ENCODE data around the gene SMIM45.
A peak's percentile ranks its signal among the peaks of the same experiment; 100 is the strongest.

Gene SMIM45

DNA sequence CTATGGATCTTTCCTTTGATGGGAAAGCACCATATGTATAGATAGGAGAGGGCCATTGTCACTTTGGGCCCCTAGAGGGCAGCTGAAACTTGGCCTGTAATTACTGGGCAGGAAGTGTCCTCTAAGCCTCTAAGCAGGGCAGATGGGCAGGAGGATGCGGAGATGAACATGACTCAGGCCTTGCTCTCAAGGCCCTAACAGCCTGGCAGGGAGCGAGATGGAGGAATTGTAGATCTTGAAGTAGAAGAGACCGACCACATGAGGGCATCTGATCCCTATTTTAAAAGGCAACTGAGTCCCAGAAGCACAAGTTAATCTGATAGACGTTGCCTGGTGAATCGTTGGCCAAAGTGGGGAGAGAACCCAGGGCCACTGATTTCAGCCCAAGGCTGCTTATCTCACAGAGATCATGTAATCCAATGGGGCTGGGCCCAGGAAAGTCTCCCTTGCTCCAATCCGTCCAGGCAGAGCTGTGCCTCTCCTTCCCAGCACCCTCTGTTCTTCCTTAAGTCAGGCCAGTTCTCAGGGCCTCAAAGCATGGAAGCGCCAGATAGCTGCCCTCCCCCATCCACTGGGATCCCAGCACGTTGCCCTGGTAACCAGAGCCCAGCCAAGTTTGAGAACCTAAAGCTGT is 14.8 kb downstream of the SMIM45 start:
- Histone ChIP-seq H4K8ac (ENCODE audit: extremely low read depth, insufficient read depth, low read length) (no peak overlapping the region), H2BK5ac (ENCODE audit: low read depth, low read length) (no peak overlapping the region), H3K79me2 (ENCODE audit: control insufficient read depth in 1 of 2, insufficient read depth in 2 of 2, low read length in 2 of 2) (no peaks in the 10 kb centered on the region), H4K91ac (replicated peaks; ENCODE audit: insufficient read length, low read length) (peak overlapping the region; percentile 15), H3K14ac (ENCODE audit: insufficient read length) (no peak overlapping the region), H2AFZ (ENCODE audit: low read length) (no peak overlapping the region), H3K4me3 (ENCODE audit: extremely low read depth in 1 of 4, insufficient read depth in 2 of 4, low read depth in 3 of 4, low read length in 4 of 4) (no peak overlapping the region), H3K4me2 (ENCODE audit: insufficient read depth in 1 of 2, low read depth in 2 of 2, low read length in 2 of 2) (peak overlapping the region in 1 of 2 experiments; percentile 15; a peak in 1 of 4 replicates), H3K56ac (replicated peaks; ENCODE audit: insufficient read length, low read depth, low read length) (no peak overlapping the region), H3K79me1 (ENCODE audit: low read depth, low read length) (no peaks in the 10 kb centered on the region), H3K9me3 (ENCODE audit: insufficient read depth in 2 of 2, low read depth in 1 of 2, low read length in 1 of 2) (no peaks in the 10 kb centered on the region), H2AK5ac (ENCODE audit: low read depth, low read length) (no peak overlapping the region), H2BK12ac (ENCODE audit: low read depth, low read length) (no peak overlapping the region; the same call in 1 of the 2 replicates), H3K23me2 (ENCODE audit: low read depth, low read length) (no peaks in the 10 kb centered on the region), H3K18ac (ENCODE audit: extremely low read depth, low read length) (no peak overlapping the region; the same call in 1 of the 2 replicates), H3K27me3 (replicated peaks in 1 of 4; ENCODE audit: control insufficient read depth in 3 of 4, extremely low read depth in 1 of 4, insufficient read depth in 3 of 4, low read length in 3 of 4) (no peaks in the 10 kb centered on the region; a peak in 2 of 7 replicates), H3K27ac (ENCODE audit: low read depth, low read length) (no peak overlapping the region), H2BK15ac (ENCODE audit: low read length) (0 out of 2 replicates have a peak overlapping the region, but pooled peaks have one; percentile 6), H3K36me3 (ENCODE audit: control insufficient read depth in 2 of 4, insufficient read depth in 4 of 4, low read length in 3 of 4) (no peaks in the 10 kb centered on the region), H3K23ac (ENCODE audit: insufficient read length) (no peak overlapping the region), H2BK20ac (ENCODE audit: low read length) (no peak overlapping the region), H3K4ac (replicated peaks; ENCODE audit: insufficient read length, low read depth, low read length) (no peak overlapping the region), H3K9ac (replicated peaks in 1 of 4; ENCODE audit: extremely low read depth in 1 of 4, low read depth in 3 of 4, low read length in 3 of 4) (peak overlapping the region in 1 of 4 experiments; percentile 34; a peak in 2 of 7 replicates), H4K5ac (ENCODE audit: insufficient read length, low read depth, low read length) (no peak overlapping the region), H4K20me1 (replicated peaks in 1 of 2; ENCODE audit: control insufficient read depth in 1 of 2, insufficient read depth in 2 of 2, low read length in 2 of 2) (no peaks in the 10 kb centered on the region), H2BK120ac (replicated peaks; ENCODE audit: low read depth, low read length) (no peak overlapping the region), H3K4me1 (replicated peaks in 1 of 4; ENCODE audit: control insufficient read depth in 3 of 4, insufficient read depth in 4 of 4, low read length in 3 of 4) (peaks cover 1 to 18% (median 4%) of the 10 kb centered on the region in 4 experiments; a peak in 6 of 7 replicates)
- ChIA-PET POLR2A (ENCODE audit: partially characterized antibody) (interaction anchor here (0.9 to 1.6 kb wide), 2 partner anchors 9 to 123 kb away, joined by 3 to 4 read pairs; partner anchors contain the start of gene NDUFA6), CTCF (ENCODE audit: partially characterized antibody) (interaction anchor here (0.6 to 10.8 kb wide), 28 partner anchors 9 to 1602 kb away, joined by 3 to 116 read pairs (median 5); partner anchors contain the start of genes CENPM, NDUFA6 and SMIM45)
- TF ChIP-seq, protein P1, sequence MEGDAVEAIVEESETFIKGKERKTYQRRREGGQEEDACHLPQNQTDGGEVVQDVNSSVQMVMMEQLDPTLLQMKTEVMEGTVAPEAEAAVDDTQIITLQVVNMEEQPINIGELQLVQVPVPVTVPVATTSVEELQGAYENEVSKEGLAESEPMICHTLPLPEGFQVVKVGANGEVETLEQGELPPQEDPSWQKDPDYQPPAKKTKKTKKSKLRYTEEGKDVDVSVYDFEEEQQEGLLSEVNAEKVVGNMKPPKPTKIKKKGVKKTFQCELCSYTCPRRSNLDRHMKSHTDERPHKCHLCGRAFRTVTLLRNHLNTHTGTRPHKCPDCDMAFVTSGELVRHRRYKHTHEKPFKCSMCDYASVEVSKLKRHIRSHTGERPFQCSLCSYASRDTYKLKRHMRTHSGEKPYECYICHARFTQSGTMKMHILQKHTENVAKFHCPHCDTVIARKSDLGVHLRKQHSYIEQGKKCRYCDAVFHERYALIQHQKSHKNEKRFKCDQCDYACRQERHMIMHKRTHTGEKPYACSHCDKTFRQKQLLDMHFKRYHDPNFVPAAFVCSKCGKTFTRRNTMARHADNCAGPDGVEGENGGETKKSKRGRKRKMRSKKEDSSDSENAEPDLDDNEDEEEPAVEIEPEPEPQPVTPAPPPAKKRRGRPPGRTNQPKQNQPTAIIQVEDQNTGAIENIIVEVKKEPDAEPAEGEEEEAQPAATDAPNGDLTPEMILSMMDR (IDR thresholded peaks at IDR 0.05; ENCODE audit: control extremely low read depth in 1 of 3, insufficient read depth in 1 of 3, low read depth in 1 of 3, low read length in 3 of 3), result peak; percentile 18 to 63 (median 56)
- TF ChIP-seq BACH1 (IDR thresholded peaks at IDR 0.05; ENCODE audit: low read length) (peak; percentile 68), ASH2L (IDR thresholded peaks at IDR 0.05; ENCODE audit: low read length) (peak; percentile 51), MAFK (IDR thresholded peaks at IDR 0.05; ENCODE audit: low read depth, low read length) (peak; percentile 49; the same call in 1 of the 2 replicates), JUND (IDR thresholded peaks at IDR 0.05; ENCODE audit: low read length) (no peak), YY1 (IDR thresholded peaks at IDR 0.05; ENCODE audit: low read depth, low read length) (no peak), GABPA (IDR thresholded peaks at IDR 0.05; ENCODE audit: borderline replicate concordance, insufficient read depth, low read length) (no peak), RAD21 (IDR thresholded peaks at IDR 0.05 in 1 of 2, conservative IDR thresholded peaks at IDR 0.05 in 1 of 2; ENCODE audit: low read depth in 2 of 2, low read length in 2 of 2) (peak; percentile 75 to 80)
- DNase-seq (ENCODE audit: low read depth in 1 of 2, low spot score in 2 of 2) (peak in 1 of 2 experiments; percentile 62), FAIRE-seq (peak; percentile 92)
- 58% methylated on average over 8 of the region's 8 CpGs; no CpG with 5 or more reads in 1 of the 2 experiments for WGBS, 2 experiments (ENCODE audit: extremely low coverage in 1 of 2, insufficient coverage in 1 of 2, insufficient read length in 1 of 2, insufficient replicate concordance in 2 of 2, low coverage in 1 of 2, low lambda C conversion rate in 2 of 2, missing lambda C conversion rate in 1 of 2)

All from H1 (cell line).